HG02884 (cell line): ENCODE results near the gene RSPH9.

Source experiments
- ATAC-seq: cut with Tn5 transposase; IDR thresholded peaks from one replicate; pipeline ENCODE4 v1.9.1; 2021; ENCODE audit warnings: mild to moderate bottlenecking, moderate library complexity; ENCODE audit not compliant: unreplicated experiment

Gene RSPH9

DNA sequence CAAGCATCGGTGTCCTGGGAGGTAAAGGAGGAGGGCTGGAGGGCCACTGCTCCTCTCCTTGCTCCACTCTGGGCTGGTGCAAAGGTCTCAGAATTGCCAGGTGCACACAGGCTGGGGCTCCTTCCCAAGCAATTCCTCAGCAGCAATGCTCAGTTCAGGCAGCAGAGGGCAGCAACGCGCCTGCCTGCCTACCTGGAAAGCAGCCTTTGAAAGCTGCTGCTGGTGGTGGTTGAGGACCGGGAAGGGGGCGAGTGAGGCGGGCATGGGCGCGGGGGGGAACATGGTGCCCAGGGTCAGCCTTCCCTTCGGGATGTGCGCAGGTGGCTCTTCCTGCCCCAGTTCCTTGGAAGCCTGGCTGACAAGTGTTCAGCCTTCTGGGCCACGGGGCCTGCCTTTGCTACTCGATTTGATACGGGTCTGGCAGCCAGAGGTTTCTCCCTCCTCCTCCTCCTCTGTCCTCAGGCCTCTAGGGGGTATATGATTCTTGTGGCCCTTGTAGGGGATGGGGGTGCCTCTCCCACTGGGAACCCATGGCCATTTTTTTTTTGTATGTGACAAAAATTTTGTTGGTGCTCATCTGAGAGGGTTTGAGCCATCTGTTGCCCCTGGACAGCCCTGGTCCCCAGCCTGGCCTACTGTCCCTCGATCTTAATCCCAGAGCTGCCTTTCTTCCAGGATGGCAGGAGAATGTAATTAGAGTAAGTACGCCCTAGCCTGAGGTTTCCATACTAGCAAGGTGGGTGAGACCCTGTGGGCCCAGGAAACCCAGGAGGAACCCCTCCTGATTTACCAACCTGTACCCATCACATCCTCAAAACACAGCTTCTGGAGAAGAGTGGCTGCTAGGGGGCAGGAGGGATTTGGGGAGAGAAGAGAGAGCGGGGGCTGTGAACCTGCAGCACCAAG, 22.7 kb downstream of the RSPH9 start:
- ATAC-seq, result no peak

DNA sequence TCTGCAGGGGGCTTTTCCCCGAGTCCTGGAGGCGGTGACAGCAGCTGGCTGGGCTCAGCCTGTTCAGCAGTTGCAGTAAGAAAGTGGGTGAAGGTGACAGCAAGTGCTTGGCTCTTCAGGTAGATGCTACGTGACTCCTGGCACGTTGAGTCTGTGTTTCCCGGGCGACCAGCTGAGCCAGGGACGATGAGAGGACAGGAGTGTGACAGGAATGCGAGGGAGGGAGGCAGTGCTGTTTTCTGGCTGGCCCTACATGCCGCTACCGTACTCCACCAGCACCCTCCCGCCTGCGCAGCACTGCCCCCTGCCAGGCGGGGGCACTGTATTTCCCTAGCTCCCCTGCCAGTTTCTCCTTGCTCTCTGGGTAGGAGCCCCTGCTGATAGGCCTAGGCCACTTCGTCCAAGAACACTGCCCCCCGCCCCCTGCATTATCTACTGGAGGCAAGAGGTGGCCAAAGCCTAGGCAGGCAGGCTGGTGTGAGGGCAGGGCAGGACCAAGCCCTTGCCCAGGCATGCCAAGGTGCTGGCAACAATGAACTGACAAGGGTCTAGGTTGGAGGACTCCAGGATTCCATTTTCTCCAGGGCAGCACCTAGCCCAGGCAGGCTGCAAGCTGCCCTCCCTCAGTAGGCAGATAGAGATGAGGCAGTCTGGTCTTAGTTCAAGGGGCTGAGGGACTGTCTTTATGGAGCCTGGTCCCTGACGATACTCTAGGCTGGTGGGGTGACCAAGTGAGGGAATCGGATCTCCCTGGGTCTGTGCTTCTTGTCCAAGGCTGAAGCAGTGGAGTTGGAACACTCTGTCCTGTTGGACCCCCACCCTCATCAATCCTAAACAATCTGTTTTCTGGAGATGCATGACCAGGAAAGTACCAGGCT, 23.6 kb downstream of the RSPH9 start:
- ATAC-seq, result peak; percentile 44

DNA sequence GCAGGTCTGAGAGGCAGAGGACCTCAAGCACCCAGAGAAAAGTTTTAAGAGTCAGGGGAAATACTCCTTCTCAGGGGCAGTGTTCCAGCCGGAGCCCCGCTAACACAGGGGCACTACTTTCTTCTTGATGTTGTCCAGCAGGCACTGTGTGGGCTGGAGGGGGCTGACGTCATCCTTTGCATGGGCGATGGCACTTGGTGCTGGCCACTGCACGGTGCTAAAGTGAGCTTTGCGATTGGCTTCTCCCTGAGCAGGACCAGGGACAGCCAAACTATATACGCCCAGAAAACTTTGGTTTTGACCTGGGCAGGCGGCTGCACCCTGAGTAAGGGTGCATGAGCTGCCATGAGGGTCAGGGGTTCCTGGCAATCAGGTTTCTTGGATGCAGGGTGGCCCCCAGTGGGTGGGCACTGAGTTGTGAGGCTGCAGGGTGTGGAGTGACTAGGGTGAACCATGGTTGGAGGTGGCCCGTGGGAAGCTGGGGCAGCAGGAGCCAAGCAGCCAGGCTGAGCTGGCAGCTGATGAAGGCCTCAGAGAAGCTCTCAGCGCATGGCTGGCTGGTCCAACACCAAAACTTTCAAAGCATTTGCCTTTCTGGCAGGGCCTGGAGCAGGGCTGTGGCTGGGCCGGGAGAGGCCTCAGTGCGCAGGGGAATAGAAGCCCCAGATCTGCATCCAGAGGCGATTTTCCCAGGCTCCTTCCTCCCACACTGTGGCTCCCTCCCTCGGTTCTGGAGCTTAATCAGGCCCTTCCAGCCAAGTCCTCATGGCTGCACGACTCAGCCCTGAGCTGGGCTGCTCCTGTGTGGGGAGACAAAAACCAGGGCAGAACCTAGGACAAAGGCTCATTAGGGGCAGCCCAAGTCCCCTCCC, 24.4 kb downstream of the RSPH9 start:
- no peak for ATAC-seq

DNA sequence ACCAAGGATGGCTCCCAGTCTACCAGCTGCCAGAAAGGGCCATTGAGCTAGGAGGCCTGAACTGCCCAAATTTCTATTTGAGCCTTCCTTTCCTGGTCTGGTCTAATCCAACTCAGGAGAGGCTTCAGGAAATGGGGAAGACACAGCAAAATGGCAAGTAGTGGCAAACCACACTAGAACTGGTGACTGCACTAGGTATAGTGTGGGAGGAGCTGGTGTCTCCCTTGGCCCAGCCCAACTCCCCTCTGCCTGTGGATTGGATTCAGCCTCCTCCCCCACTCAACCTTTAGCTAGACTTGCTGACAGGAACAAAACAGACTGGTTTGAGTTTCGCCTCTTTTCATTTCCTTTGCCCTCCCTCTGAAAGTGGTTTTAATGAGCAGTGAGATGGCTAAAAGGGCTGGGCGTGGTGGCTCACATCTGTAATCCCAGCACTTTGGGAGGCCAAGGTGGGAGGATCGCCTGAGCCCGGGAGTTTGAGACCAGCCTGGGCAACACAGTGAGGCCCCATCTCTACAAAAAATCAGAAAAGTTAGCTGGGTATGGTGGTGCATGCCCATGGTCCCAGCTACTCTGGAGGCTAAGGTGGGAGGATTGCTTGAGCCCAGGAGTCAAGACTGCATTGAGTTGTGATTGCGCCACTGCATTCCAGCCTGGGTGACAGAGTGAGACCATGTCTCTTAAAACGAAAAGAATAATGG, 25.2 kb downstream of the RSPH9 start:
- no peak for ATAC-seq

DNA sequence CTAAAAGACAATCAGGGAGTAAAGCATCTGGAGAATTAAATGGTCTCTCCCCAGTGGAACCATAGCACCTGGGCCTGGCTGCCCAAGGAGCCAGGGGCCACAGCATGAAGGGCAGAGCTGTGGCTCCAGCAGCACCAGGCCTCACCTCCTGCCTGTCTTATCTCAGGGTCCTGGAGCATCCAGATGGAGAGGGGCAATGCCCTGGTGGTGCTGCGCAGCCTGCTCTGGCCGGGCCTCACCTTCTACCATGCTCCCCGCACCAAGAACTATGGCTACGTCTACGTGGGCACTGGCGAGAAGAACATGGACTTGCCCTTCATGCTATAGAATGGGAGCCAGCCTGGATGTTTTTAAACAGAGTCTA, 25.8 kb downstream of the RSPH9 start:
- ATAC-seq, result no peak

DNA sequence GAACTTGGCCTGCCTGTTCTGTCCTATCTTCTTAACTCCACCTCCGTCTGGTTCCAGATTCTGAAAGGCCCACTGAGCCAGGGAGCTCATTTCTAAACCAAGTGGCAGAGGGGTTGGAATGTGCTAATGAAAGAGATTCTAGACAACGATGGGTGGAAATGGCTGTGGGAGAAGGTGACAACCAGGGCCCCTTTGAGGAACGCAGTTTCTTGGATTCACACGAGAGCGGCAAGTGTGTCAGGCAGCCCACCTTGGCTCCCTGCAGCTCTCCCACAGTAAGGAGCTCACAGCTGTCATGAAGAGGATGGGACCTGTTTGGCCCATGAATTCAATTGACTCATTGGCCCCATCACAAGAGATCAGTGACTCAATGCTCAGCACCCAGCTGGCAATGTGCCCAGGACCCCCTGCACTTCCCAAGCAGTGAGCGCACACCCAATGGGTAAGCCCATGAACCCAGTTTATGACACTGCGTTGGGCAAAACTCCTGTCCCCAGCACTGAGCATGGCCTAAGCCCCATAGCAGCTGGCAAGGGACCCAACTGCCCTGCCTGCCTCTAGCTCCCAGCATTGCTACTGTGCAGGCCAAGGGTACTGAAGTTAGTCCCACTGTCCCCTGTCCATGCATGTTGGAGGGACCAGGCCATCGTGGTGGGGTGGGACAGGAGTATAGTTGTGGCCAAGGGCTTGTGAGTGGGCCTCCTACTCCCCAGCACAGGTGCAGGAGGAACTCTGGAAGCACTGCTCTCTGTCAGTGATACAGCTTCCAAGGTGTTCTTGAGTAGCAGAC, 26.4 kb downstream of the RSPH9 start:
- no peak for ATAC-seq

DNA sequence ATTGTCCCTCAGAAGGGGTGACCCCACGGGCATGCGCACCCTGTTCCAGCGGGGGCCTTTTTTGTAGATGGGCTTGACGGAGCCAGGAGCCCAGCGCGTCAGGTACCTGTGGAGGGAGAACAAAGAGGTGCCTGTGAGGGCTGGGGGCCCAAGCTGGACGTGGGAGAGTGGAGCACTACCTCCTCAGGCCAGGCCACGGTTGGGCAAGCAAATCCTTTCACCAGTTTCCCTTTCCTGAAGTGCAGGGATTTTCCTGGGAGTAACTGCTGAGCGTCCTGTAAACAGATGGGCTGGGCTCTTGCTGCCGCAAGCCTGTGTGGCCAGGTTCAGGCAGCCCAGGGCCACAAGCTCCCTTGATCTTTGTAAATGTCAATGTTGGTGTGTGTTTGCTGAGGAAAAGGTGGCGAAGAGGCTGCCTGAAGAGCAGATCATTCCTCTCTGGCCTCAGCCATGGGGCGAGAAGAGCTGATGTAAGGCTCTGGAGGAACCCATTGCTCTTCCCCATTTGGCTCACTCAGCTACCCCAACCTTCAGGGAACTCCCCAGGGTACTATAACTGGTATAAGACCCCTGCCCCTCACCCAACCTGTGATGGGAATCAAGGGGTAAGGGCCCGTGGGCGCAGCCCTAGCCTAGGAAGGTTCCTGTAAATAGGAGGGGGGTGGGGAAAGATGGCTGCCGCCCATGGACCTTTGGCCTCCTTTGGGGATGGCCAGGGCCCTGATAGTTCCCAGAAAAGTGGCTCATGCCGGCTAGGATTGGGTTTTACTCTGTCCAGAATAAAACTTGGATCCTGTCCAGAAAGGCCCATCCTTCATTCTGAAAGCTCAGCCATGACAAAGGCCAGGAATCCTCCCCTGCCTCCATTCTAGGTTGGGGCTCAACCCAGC, 27.2 kb downstream of the RSPH9 start:
- ATAC-seq, result no peak

DNA sequence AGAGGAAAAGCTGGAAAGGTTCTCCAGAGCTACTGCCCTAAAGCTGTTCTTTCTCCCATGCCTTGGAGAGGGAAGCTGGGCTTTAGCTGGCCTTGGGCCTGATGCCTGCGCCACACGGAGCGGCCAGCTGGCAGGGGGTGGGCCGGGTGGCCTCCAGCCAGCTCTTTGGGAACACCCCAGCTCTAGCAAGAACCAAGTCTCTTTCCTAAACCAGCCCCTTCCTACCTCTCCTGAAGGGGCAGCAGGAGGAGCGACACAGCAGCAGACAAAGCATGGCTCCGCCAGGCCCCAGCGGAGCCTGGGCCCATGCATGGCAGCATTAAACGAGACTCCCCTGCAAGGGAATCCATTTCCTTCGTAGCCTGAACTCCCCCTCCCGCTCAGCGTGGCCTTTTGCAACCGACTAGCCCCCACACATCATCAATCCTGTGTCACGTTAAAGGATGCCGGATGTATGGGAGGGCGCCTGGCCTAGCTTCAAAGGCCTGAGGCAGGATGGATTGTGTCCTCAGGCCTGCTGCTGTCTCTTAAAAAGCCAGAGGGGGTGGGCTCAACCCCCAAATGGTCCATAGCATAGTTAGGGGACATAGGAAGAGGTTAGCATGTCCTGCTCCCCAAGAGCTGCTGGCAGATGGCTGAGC, 28.7 kb downstream of the RSPH9 start:
- no peak for ATAC-seq

DNA sequence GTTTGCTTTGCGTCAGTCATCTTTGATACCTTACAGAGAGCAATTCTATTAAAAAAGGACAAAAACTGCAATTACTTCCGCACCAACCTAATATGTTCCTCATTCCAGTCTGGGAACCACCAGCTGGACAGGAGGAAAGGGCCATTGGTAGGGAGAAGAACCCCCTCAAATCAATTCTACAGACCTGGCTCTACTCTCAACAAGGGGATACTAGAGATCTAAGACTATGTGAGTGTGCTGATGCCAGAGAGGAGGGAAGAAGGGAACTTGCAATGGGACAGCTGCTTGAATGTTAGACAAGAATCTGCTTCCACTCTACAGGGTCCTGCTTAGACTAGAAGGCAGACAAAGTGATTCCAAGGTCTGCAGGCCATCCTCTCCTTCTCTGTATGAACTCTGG, 29.5 kb downstream of the RSPH9 start:
- no peak for ATAC-seq

DNA sequence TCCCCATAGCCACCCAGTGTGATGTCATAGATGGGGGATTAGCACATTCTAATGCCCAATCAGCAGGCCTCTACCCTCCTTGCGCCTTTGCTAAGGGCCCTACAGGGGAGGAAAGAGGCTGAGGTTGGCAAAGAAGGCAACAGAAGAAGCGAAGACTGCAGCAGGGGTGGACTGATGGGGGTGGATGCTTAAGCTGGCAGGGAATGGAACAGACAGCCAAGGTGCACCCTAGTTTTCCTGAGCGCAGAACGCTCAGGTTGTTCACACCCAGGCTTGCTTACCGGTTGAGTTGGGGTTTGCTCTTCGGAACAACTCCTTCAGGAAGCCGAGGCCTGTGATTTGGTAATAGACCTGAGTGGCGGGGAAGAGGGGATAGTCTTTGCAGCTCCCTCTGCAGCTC, 30.1 kb downstream of the RSPH9 start:
- ATAC-seq, result no peak

DNA sequence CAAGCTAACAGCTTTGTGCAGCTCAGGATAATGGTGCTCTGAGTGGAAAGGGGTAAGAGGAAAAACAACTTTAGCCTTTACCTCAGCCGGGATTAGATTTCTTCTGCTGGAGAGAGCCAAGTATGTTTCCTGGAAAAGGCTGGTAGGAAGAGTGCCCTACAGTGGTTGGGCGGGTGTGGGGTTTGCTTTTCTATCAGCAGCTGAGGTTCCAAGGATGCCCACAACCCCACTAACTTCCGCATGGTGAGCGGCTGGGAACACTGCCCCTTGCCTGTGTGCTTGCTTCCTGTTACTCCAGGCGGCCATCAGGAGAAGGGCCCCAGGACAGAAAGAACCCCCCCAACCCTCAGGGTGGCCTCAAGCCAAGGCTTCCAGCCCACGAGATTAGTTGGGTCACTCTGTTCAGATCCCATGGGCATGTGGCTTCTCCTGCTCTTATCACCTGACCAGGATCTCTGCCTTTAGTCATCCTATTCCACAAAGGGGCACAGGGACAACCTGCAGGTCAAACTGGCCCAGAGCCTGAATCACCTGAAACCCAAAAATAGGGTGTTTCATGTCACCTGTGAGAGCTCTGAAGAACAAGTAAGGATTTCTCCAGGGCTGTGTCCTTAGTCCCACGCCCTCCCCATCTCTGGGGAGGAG, 32.2 kb downstream of the RSPH9 start:
- no peak for ATAC-seq

DNA sequence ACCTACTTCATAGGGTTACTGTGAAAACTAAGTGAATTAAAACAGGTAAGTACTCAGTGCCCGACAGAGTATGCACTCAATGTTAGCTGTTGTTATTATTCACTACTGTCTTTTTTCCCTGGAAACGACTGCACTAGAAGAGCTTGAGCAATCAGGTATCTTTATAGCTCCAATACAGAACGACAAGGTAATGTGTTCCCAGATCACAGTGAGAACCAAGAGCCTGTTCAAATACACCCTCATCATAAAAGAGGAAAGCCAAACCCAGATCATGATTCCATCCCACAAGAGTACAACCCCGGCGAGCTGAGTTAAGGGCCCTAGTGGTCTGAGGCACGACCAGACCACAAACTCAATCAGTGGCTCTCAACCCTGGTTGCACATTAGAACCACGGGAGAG, 32.9 kb downstream of the RSPH9 start:
- ATAC-seq, result no peak

DNA sequence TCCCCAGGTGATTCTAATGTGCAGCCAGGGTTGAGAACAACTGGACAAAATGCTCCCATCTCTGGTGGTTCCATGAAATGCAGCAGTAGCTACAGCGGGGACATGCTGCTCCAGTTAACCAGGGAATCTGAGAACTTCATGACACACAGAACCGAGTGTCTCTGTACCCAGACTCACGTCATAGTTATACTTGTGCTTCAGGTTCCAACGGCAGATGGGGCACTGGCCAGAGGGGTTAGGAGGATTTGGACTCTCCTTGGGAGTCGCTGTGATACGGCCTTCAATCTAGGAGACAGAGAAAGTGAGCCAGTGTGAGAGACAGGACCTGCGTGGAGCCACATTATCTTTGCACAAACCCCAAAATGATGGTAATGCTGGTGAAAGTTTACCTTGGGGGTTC, 33.5 kb downstream of the RSPH9 start:
- ATAC-seq, result no peak

DNA sequence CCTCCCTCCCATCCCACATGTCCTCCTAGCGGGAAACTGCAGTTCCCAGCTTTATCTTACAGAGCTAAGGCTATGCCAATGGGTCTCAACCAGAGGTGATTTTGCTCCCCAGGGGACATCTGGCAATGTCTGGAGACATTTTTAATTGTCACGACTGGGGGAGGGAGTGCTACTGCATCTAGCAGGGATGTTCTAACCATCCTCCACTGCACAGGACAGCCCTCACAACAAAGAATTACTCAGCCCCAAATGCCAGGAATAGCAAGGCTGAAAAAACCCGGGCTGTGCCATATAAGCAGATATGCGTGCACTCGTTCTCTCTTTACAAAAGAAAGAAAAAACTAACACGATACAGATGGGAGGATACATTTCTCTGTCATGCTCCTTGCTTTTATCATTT, 34.2 kb downstream of the RSPH9 start:
- no peak for ATAC-seq

DNA sequence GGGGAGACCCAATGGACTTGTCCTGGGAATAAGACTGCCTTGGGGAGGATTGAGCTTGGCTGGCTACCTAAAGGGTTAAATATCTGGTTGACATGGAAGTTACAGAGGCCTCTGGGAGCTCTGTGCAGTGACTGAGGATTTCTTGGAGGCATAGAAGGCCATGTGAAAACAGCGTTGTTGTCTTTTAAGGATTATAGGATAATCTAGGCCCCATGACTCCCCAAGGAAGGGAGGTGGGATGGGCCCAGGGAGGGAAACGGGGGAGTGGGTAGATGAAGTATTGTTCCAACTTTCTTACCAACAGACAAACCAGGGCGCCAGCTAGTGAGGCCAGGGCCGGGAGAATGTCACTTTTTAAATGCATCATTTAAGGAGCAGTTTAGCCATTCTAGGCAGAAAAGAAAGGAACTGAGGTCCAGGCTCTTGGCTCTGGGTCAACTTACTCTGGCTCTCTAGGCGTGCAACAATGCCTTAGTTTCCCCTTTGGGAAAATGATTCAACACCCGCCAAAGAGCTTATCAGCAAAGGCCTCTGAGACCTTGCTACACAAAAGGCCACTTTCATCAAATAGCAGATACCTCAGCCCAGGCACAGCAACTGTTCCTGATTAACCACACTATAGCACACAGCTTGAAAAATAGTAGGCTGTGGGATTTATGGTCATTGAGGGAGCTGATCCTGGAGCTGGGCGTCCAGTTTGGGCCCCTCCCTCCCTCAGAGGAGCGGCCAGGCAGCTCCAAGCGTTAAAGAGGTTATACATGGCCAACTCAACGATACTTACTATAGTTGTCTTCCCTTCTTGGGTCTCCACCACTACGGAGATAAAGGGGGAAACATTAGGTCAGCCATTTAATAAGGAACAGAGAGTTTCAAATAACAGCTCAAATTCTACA, 35.7 kb downstream of the RSPH9 start:
- no peak for ATAC-seq

DNA sequence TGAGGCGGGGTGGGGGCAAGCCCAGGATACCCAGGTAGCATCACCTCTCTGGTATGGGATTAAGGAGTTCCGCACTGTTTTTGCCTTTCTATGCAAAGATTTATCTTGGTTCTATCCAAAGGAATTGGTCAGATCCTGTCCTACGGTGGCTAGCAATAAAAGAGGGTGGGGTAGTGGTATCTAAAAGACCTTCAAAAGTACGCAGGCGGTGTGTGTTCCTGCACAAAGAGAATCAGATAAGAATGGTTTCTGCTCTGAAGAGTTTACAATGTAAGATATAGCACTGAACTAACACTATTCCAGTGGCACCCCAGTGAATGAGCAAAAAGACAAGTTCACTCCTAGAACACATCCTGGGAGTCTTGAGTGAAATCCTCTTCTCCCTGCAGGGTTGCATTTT, 36.5 kb downstream of the RSPH9 start:
- no peak for ATAC-seq
